Common myeloid progenitor, CD34-positive (primary cell): Measurements from ENCODE around the gene SAP30.

Experiments
- CTCF ChIA-PET: fragments of 350-600 bp; sonication (Branson Sonifier 250); formaldehyde crosslinking; loops from one replicate; lab custom pipeline; 2021; ENCODE audit warnings: antibody characterized with exemption; lab: Charles Lee
- POLR2A ChIA-PET: fragments of 350-600 bp; sonication (Branson Sonifier 250); formaldehyde crosslinking; loops from one replicate; lab custom pipeline; 2021; ENCODE audit warnings: antibody characterized with exemption; lab: Charles Lee
- DNase-seq, 3 donors: peaks; one replicate each; pipeline versions ENCODE4 v3.0.0 to v3.0.0-alpha.2; 2013
- H3K27ac ChIP-seq, 2 experiments: 1 replicate in 1 of 2; 2 replicates in 1 of 2; pipeline ENCODE4 v1.7.0; 2013; ENCODE audit warnings: inconsistent platforms in 2 of 2, low read length in 2 of 2, mild to moderate bottlenecking in 2 of 2, low read depth in 1 of 2, moderate library complexity in 1 of 2; ENCODE audit not compliant: severe bottlenecking in 2 of 2, insufficient read depth in 1 of 2, poor library complexity in 1 of 2
- H3K27me3 ChIP-seq, 5 experiments: replicated peaks in 2 of 5; 1 replicate in 3 of 5; 2 replicates in 2 of 5; pipeline versions ENCODE4 v1.6.1 to v1.7.0; 2013; ENCODE audit warnings: low read length in 4 of 5, mild to moderate bottlenecking in 2 of 5, moderate library complexity in 2 of 5, inconsistent platforms in 1 of 5; ENCODE audit not compliant: insufficient read depth in 5 of 5, control insufficient read depth in 4 of 5
- H3K36me3 ChIP-seq, 4 experiments: 1 replicate in 2 of 4; 2 replicates in 2 of 4; pipeline versions ENCODE4 v1.6.1 to v1.7.0; 2013; ENCODE audit warnings: low read length in 3 of 4, control low read depth in 1 of 4, mild to moderate bottlenecking in 1 of 4; ENCODE audit not compliant: control insufficient read depth in 4 of 4, insufficient read depth in 4 of 4
- H3K4me1 ChIP-seq, 4 experiments: 1 replicate in 3 of 4; 2 replicates in 1 of 4; pipeline versions ENCODE4 v1.6.1 to v1.7.1; 2013; ENCODE audit warnings: low read length in 3 of 4, mild to moderate bottlenecking in 3 of 4, control low read depth in 1 of 4, inconsistent platforms in 1 of 4, moderate library complexity in 1 of 4; ENCODE audit not compliant: control insufficient read depth in 4 of 4, insufficient read depth in 4 of 4; ENCODE audit errors: control extremely low read depth in 1 of 4
- H3K4me3 ChIP-seq, 7 experiments: 1 replicate in 4 of 7; 2 replicates in 3 of 7; pipeline versions ENCODE4 v1.5.1 to v1.7.0; 2013; ENCODE audit warnings: mild to moderate bottlenecking in 7 of 7, low read length in 6 of 7, moderate library complexity in 6 of 7, inconsistent platforms in 2 of 7, low read depth in 2 of 7, control low read depth in 1 of 7; ENCODE audit not compliant: insufficient read depth in 4 of 7, control insufficient read depth in 1 of 7; ENCODE audit errors: extremely low read depth in 1 of 7
- H3K9me3 ChIP-seq, 5 experiments: 1 replicate in 4 of 5; 2 replicates in 1 of 5; pipeline versions ENCODE4 v1.6.1 to v1.7.1; 2013; ENCODE audit warnings: low read length in 4 of 5, mild to moderate bottlenecking in 2 of 5, inconsistent platforms in 1 of 5, low read depth in 1 of 5, moderate library complexity in 1 of 5; ENCODE audit not compliant: control insufficient read depth in 4 of 5, insufficient read depth in 2 of 5; ENCODE audit errors: control extremely low read depth in 1 of 5
- WGBS: methylation state at CpG from one replicate; pipeline ENCODE4 v1.1.5; 2013; ENCODE audit not compliant: insufficient coverage; 5-methylcytosine and 5-hydroxymethylcytosine counted together

Gene SAP30

GRCh38 chr4:173401063-173401462 lies 30.3 kb downstream of the SAP30 start:
- POLR2A ChIA-PET, result no interaction called here
- no peaks in the 10 kb centered on the region for H3K9me3 ChIP-seq
- CTCF ChIA-PET, result no interaction called here
- H3K27me3 ChIP-seq, result no peaks in the 10 kb centered on the region
- 100% methylated on average over 1 of the region's 4 CpGs for WGBS
- peaks cover 0 to 12% (median 0%) of the 10 kb centered on the region in 4 experiments for H3K36me3 ChIP-seq
- H3K27ac ChIP-seq, result no peak overlapping the region
- DNase-seq, result no peak
- H3K4me3 ChIP-seq, result no peak overlapping the region
- no peaks in the 10 kb centered on the region for H3K4me1 ChIP-seq

GRCh38 chr4:173403051-173403450 lies 32.3 kb downstream of the SAP30 start:
- WGBS, result 100% methylated on average over 1 of the region's 2 CpGs
- Histone ChIP-seq H3K27ac (no peak overlapping the region), H3K4me1 (no peaks in the 10 kb centered on the region), H3K4me3 (no peak overlapping the region), H3K36me3 (peaks cover 0 to 9% (median 0%) of the 10 kb centered on the region in 4 experiments), H3K9me3 (no peaks in the 10 kb centered on the region), H3K27me3 (no peaks in the 10 kb centered on the region)
- ChIA-PET POLR2A (no interaction called here), CTCF (interaction anchor here (1.0 to 2.1 kb wide), 4 partner anchors 10 to 85 kb away, joined by 3 to 10 read pairs (median 6); no protein-coding TSS in a partner anchor)
- DNase-seq, result no peak

GRCh38 chr4:173404296-173404865 lies 33.6 kb downstream of the SAP30 start:
- Histone ChIP-seq H3K27ac (no peak overlapping the region), H3K9me3 (no peaks in the 10 kb centered on the region), H3K27me3 (no peaks in the 10 kb centered on the region), H3K36me3 (peaks cover 0 to 9% (median 0%) of the 10 kb centered on the region in 4 experiments), H3K4me3 (no peak overlapping the region), H3K4me1 (no peaks in the 10 kb centered on the region)
- ChIA-PET CTCF (interaction anchor here (0.8 to 1.7 kb wide), 2 partner anchors 17 to 39 kb away, joined by 3 to 7 read pairs; no protein-coding TSS in a partner anchor), POLR2A (no interaction called here)
- DNase-seq, result no peak
- 90% methylated on average over 2 of the region's 3 CpGs for WGBS

GRCh38 chr4:173405840-173406606 lies 35.3 kb downstream of the SAP30 start:
- no peak for DNase-seq
- POLR2A ChIA-PET, result no interaction called here
- no peaks in the 10 kb centered on the region for H3K9me3 ChIP-seq
- no peak overlapping the region for H3K27ac ChIP-seq
- peaks cover 0 to 9% (median 0%) of the 10 kb centered on the region in 4 experiments for H3K36me3 ChIP-seq
- peaks cover 0 to under 1% (median 0%) of the 10 kb centered on the region in 4 experiments for H3K4me1 ChIP-seq
- H3K4me3 ChIP-seq, result no peak overlapping the region
- CTCF ChIA-PET, result interaction anchor here (1.0 to 1.1 kb wide), 2 partner anchors 12 to 14 kb away, joined by 4 to 5 read pairs; no protein-coding TSS in a partner anchor
- 87% methylated on average over 3 of the region's 4 CpGs for WGBS
- no peaks in the 10 kb centered on the region for H3K27me3 ChIP-seq

GRCh38 chr4:173410079-173410478 lies 39.3 kb downstream of the SAP30 start:
- H3K9me3 ChIP-seq, result no peaks in the 10 kb centered on the region
- WGBS, result 50% methylated on average over 2 of the region's 2 CpGs
- H3K4me1 ChIP-seq, result peaks cover 17 to 35% (median 18%) of the 10 kb centered on the region in 4 experiments
- ChIA-PET POLR2A (no interaction called here), CTCF (interaction anchor here (14.1 kb wide), 1 partner anchor 90 kb away, joined by 177 read pairs; no protein-coding TSS in a partner anchor)
- no peak overlapping the region for H3K27ac ChIP-seq
- H3K36me3 ChIP-seq, result peaks cover 0 to 7% (median 0%) of the 10 kb centered on the region in 4 experiments
- no peak for DNase-seq
- H3K4me3 ChIP-seq, result no peak overlapping the region
- H3K27me3 ChIP-seq, result no peaks in the 10 kb centered on the region

GRCh38 chr4:173411106-173411693 lies 40.4 kb downstream of the SAP30 start:
- 95% methylated on average over 2 of the region's 4 CpGs for WGBS
- Histone ChIP-seq H3K4me1 (peaks cover 17 to 46% (median 18%) of the 10 kb centered on the region in 4 experiments), H3K4me3 (no peak overlapping the region), H3K27me3 (no peaks in the 10 kb centered on the region), H3K9me3 (no peaks in the 10 kb centered on the region), H3K27ac (no peak overlapping the region), H3K36me3 (no peaks in the 10 kb centered on the region)
- POLR2A ChIA-PET, result no interaction called here
- peak in 2 of 3 donors; percentile 43 to 45 for DNase-seq
- CTCF ChIA-PET, result interaction anchor here (0.8 to 14.1 kb wide), 6 partner anchors 9 to 91 kb away, joined by 3 to 177 read pairs (median 10); partner anchors contain the start of genes HMGB2 and SAP30
